Hematopoietic multipotent progenitor cell treated with erythropoietin and hydrocortisone succinate and interleukin-3 and kit ligand, for 4 days (in vitro differentiated cells): ENCODE measurements around the gene IREB2.
A peak's percentile ranks its signal among the peaks of the same experiment; 100 is the strongest.
"Not testable (repeated sequence)": the region's sequence is repeated elsewhere in the genome, so short reads cannot be mapped to it uniquely, and the experiment has no call there.

ENCODE experiments used
- DNase-seq: peaks from one replicate; pipeline ENCODE4 v3.0.0-alpha.2; 2015

Gene IREB2

DNA sequence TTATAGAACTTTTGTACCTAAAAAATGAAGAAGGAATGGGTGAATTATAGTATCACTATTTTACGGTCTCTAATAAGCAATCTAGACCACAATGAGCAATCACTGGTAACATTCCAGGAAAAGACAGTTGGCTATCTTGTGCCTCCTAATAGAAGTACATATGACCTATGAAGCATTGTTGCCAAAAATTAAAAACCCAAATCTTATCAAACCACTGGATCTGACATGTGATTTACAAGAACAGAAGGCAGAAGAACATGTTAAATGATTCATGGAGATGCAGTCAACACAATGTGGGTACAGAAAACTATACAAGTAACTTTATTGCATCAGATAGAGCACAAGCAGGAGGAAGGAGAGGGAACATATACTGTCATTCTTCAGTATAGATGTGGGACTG, 54.9 kb downstream of the IREB2 start:
- peak; percentile 48 for DNase-seq

DNA sequence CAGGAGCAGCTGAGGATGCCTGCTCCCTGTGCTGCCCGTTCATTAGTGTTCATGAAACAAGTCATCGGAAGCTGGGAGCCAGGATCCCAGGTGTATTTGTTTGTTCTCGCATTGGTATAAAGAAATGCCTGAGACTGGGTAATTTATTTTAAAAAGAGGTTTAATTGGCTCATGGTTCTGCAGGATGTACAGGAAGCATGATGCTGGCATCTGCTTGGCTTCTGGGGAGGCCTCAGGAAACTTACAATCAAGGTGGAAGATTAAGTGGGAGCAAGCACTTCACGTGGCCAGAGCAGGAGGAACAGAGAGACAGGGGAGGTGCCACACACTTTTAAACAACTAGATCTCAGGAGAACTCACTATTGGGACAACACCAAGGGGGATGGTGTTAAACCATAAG, 63.8 kb downstream of the IREB2 start:
- DNase-seq, result no peak

DNA sequence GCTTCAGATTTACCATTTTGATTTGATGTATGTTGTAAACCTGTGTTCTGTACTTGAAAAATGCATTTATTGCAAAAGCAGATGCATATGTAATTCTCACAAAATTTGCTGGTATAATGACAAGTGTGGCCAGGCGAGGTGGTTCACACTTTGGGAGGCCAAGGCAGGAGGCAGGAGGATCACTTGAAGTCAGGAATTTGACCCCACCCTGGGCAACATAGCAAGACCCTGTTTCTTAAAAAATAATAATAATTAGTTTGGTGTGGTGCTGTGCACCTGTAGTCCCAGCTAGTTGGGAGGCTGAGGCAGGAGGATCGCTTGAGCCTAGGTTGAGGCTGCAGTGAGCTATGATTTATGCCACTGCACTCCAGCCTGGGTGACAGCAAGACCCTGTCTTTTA, 64.6 kb downstream of the IREB2 start:
- DNase-seq, result no peak

DNA sequence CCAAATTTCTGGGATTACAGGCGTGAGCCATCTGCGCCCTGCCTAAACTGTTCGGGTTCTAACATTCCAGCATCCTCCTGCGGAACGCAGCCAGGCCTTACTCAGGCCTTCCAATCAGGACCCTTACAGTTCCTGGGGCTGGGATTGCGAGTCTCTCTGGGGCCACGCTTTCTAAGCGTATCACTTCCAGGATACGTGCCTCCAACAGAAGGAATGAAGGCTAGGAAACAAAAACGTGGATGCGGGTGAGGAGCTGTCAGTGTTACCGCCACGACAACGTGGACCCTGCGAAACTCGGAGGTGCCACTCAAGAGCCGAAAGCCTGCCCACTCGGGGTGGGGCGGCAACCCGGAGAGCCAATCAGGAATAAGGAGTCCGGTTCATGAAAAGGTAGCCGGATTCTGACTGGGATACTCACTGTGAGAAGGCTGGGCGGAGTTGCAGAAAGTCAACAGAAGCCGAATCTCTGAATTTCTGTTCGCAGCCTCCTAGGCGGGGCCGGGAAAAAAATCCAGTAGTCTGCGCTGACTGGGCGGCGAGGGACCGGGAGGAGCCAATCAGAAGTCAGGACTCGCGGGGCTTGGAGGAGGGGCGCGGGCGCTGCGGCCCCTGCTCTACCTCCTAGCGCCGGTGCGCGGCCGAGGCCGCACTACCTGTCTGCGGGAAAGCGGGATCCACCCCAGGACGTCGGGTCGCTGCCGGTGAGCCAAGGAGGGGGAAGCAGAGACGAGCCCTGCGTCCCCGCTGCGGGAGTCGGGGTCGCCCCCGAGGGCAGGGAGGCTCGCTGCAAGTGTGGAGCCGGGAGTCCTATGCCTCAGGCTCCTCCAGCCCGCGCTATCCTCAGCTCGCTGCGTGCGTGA, 69.2 kb downstream of the IREB2 start, which contains the start of gene HYKK:
TSS of gene HYKK (plus strand) at position 607 of the 860 bp plus-strand sequence. CDS start 5,512 bp downstream, outside the sequence.
- peak; percentile 96 for DNase-seq

DNA sequence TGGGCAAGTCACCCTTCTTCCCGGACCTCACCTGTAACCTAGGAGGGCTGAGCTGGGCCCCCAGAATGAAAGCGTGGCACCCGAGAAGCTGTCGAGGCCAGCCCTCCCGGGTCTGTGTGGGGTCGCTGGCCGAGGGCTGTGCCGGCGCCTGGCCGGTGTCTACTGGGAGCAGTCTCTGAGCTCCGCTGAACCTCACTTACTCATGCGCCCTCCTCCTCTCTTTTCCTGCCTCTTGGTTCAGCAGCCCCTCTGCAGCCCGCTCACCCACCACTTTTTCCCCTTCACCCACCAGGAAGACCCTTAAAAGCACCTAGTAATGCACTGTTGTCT, 69.8 kb downstream of the IREB2 start:
- DNase-seq, result no peak

DNA sequence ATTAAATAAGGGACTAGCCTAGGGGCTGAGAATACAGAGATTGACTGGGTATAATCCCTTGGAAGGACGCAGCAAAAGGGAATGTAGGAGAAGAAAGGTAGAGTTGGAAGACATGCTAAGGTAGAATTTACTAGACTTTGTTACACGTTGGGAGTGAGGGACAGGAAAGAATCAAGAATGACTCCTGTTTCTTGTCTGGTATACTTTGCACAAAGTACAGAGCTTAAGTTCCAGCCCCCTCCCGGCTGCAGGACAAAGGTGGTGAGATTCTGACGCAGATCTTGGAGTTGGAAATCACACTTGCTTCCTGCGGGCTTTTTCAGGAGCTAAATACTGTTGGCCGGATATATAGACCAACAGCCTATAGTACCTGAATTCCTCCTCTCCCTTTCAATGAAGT, 70.3 kb downstream of the IREB2 start:
- DNase-seq, result no peak

DNA sequence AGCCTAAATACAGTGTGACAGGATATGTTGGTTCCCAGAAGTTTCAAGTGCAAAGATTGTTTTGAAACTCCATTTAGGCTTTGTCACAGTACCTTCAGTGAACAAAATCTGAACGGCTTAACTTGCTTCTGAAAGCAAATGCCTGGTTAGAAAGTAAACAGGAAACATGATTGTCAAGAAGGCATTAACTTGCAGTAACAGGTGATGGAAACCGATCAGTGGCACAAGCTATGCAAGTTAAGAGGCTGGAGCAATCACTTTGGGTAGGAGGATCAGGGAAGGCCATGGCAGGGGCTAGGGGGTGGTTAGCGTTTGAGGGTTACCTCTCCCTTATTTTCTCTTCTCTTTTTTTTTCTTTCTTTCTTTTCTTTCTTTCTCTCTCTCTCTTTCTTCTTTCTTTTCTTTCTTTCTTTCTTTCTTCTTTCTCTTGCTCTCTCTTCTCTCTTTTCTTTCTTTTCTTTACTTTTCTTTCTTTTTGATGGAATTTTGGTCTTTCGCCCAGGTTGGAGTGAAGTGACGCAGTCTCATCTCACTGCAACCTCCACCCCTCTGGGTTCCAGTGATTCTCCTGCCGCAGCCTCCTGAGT, 71.8 kb downstream of the IREB2 start:
- DNase-seq, result no peak

DNA sequence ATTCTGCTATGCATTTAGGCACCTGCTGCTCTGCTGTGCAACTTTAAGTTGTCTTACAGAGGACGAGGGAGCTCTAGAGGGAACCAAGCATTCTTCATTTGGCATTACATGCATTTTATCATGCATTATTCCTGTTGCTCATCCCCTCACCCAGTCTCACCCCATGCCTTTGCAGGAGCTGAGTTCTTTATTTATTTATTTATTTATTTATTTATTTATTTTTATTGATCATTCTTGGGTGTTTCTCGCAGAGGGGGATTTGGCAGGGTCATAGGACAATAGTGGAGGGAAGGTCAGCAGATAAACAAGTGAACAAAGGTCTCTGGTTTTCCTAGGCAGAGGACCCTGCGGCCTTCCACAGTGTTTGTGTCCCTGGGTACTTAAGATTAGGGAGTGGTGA, 82.0 kb downstream of the IREB2 start:
- DNase-seq, result not testable (repeated sequence)

DNA sequence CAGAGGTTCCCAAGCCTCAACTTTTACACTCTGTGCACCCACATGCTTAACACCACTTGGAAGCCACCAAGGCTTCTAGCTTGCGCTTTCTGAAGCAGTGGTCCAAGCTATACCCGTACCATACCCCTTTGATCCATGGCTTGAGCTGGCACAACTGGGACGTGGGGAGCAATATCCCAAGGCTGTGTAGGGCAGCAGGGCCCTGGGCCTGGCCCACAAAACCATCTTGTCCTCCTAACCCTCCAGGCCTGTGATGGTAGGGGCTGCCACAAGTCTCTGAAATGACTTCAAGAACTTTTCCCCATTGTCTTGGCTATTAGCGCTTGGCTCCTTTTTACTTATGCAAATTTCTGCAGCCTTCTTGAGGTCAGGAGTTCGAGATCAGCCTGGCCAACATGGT, 86.2 kb downstream of the IREB2 start:
- no peak for DNase-seq

DNA sequence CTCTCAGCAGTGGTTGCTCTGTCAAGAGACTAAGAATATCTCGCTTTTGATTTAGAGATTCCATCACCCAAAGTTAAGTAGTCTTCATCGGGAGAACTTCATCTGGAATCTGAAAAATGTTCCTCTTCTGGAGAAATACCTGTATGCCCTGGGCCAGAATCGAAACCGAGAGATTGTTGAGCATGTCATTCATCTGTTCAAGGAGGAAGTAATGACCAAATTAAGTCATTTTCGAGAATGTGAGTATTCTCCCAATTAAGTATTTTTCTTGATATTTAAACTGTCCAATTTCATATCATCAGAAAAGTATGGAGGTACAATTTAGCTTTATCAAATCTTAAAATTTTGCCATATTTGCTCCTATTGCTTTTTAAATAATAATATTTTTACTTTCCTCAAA, 89.3 kb downstream of the IREB2 start:
- no peak for DNase-seq

DNA sequence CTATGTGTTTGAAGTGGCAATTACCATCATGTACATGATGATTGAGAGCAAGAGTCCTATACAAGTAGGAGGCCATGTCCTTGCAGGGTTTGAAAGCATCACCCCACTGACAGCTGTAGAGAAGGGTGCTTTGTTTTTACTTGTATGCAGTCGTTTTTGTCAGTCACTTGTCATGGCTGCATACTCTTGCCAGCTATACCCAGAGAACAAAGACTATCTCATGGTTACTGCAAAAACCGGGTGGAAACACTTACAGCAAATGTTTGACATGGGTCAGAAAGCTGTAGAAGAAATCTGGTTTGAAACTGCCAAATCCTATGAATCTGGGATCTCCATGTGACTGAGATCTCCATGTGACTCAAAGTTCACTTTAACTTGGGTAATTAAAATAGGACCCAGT, 95.3 kb downstream of the IREB2 start:
- DNase-seq, result no peak

DNA sequence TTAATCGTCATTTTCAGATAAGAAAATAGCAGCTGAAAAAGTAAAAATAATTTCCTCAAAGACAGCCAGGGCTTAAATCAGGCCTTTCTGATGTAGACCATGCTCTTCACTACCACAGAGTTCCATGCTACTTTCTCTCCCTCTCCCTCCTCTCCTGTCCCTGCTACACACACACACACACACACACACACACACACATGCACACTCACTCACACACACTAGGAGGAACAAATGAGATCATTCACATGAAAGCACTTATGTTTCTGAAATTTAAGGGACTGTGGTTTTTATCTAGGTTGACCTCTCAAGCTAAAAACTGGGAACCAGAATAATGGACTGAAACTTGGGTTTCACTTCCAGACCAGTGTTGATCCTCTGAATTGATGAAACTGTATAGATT, 98.1 kb downstream of the IREB2 start:
- DNase-seq, result peak; percentile 14

DNA sequence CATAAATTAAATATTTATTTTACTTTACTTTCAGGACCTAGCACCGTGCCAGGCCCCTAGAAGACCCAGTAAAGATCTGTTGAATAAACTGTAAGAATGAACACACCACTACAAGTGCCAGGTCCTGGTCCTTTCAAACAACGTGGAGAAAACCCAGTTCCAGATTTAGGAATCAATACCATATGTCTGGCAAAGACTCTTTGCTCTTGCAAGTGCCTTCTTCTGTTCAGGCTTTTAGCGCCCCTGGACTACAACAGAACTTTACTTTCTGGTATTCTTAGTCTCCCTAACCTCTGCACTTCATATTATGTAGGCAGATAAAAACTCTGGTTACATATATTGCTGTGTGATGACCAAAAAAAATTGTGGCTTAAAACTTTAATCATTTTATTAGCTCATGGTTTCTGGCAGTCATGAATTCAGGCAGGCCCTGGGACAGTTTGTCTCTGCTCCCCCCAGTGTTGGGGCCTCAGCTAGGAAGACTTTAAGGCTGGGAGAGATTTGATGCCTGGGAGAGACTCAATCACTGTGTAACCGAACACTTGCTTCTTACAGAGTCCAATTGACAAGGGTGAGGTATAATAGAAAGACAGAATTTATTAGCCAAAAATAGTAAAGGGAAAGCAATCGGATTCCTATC, 99.4 kb downstream of the IREB2 start:
- DNase-seq, result no peak

DNA sequence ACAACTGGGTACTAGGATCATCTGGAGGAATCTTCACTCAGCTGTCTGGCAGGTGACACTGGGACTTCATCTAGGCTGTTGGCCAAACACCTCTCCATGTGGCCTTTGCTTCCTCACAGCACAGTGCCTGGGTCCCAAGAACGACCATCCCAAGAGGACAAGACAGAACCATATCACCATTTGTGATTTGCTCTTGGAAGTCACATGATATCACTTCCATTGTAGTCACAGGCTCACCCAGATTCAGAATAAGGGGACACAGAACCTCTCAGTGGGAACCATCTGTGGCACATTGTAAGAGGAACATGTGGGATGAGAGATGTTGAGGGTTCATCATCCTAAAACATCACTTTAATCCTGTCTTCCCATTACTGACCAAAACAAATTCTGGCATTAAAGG, 100.3 kb downstream of the IREB2 start:
- no peak for DNase-seq

DNA sequence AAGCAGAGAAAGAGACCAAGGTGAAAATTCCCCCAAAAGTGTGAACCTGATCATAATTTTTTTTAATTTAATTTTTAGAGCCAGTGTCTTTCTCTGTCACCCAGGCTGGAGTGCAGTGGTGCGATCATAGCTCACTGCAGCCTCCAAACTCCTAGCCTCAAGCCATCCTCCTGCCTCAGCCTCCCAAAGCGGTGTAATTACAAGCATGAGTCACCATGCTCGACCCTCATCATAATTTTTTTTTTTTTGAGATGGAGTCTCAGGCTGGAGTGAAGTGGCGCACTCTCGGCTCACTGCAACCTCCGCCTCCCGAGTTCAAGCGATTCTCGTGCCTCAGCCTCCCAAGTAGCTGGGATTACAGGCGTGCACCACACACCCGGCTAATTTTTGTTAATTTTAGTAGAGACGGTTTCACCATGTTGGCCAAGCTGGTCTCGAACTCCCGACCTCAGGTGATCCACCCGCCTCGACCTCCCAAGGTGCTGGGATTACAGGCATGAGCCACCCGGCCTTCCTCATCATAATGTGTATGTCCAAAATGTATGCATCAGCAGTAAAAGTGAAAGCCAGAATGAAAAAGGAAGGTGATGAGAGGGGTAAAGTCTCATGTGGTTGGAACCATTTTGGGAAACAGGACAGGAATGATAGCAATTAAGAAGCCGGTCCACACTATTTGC, 101.6 kb downstream of the IREB2 start:
- DNase-seq, result not testable (repeated sequence)

DNA sequence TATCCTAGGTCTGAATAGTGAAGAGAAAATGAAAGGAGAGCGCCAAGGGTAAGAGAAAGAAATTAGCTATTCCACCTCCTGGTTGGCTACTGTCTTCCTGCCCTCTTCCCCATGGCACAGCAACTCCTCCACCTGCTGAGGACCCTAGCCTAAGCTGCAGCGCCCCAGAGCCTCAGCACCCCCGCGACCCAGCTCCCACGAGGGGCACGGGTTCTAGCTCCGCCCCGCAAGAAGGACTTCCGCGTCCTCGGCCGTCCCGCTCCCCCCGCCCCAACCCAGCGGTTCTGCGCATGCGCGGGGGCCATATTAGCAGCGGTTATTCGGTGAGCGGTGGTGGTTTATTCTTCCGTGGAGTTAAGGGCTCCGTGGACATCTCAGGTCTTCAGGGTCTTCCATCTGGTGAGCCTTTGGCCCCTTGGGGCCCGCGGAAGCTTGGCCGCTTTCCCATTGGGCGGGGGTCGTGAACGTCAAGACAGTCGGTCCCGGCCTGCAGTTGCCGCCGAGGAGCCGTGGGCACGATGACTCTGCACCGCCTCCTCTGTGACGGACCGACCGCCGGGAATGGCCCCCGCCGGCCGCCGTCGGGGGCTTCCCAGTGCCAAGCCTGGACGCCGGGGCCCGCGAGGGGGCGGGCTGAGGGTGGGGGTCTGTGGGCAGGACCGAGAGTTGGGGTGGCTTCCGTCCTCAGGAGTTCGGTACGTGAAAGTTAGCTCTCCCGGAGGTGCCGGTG, 102.3 kb downstream of the IREB2 start, which contains the start of gene PSMA4:
TSS of gene PSMA4 (plus strand) at position 304 of the 730 bp plus-strand sequence. CDS start 1,484 bp downstream, outside the sequence.
- peak; percentile 96 for DNase-seq

DNA sequence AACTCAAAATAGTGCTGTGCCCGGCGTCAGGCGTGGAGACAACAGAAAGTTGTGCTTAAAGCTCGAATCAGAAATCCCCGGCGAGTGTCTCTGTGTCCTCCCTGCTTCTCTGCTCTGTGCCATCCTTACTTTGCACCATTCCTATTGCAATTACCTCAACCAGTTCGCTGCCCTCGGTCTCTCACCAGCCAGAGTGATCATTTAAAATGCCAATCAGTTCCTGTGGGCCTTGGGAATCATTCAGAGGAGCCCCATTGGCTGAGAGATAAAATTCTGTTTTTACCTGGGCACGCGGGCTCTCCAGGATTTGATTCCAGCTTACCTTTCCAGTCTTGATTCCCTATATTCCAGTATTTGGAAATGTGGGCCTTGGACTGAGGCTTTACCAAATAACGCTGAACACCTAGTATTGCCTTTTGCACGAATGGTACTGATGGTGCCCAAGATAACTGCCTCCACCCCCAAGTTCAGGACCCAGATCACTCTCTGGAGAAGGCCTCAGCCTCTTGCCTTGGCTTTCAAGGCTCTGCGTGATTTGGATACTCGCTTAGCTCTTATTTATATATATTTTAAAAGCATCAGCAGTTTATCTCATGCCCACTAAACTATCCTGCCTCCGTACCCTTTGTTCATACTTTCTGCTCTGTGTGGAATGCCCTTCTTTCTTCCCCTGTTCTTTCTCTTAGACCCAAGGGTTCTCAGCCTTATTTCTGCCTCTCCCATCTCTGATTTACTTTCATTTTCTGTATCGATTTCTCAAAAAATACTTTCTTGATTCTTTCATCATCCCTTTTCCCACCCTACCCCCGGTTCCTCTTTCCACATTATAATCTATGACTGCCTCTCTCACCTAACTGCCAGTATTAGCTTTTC, 103.1 kb downstream of the IREB2 start:
- DNase-seq, result peak; percentile 34

DNA sequence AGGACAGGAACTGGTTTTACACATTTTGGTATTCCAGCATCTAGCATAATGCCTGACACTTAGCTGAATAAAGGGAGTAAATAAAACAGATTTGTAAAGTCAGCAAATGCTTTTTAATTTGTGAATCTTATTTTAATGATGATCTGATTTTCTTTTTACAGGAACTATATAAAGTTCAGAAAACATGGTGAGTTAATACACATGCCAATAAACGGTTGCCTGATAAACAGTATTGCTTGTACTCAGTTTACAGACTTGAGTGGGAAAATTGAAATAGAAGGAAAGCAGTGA, 103.7 kb downstream of the IREB2 start:
- DNase-seq, result no peak

DNA sequence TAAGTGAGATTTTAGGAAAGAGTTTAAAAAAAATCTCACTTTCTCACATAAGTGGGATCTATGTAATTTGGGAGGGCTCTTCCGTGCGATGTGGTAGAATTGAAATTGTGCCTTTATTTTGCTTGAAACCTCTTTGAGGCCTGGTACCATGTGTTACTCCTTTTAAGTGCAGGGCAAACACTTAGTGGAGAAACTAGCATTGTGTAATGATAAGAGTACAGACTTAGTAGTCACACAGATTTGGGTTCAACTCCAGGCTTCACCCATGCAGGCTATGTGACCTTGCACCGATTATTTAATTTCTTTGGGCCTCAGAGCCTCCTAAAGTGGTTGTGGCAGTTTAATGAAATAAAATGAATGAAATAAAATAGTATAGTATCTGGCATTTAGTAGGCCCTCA, 104.6 kb downstream of the IREB2 start:
- DNase-seq, result no peak

DNA sequence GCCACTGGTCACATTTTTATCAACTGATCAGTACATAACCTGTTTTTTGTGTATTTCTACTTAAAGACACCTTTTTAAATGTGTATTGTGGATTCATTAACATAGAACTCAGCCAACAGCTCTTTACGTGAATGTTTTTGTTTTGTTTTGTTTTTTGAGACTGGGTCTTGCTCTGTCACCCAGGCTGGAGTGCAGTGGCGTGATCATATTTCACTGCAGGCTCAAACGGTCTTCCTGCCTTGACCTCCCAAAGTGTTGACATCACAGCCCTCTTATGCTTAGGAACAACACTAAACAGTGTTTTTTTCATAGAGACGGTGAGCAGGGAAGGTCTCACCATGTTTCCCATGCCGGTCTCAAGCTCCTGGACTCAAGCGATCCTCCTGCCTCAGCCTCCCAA, 112.2 kb downstream of the IREB2 start:
- no peak for DNase-seq

DNA sequence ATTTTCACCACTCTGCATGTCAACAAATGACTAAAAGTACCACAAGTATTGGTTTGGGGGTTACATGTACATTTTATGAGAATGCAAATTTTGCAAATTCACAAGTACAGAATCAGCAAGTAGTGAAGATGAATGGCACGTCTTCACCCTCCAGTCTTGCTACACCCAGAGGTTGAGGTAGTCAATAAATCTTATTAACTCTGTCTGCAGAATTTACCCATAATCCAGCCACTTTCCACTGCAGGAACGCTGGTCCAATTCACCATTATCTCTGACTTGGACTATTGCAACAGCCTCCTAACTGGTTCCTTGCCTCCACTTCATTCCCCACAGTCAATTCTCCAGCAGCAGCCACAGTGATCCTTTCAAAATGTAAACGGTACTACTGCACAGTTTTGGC, 112.8 kb downstream of the IREB2 start:
- DNase-seq, result no peak
